Measurements from ENCODE around the gene AANAT. TPM values are rescaled to one million over a fixed set of nuclear protein-coding genes. Genes with fewer than 3 reads are reported as not detected.

AANAT gene
- total RNA-seq, 2 donors from 2014 or later = not detected

- peaks cover 11% of the 10 kb centered on the region for H3K36me3 Mint-ChIP-seq (ENCODE audit: low read depth)
- H3K27ac ChIP-seq (ENCODE audit: low read depth, low read length) = no peak overlapping the region
- no peak overlapping the region for H3K4me3 Mint-ChIP-seq
- no peaks in the 10 kb centered on the region for H3K27me3 ChIP-seq (ENCODE audit: control insufficient read depth, insufficient read depth, low read length, poor library complexity, severe bottlenecking)
- no peaks in the 10 kb centered on the region for H3K4me1 Mint-ChIP-seq
- no peak overlapping the region for H3K9ac ChIP-seq (ENCODE audit: extremely low read depth, low read length, poor library complexity, severe bottlenecking)
- H3K27ac Mint-ChIP-seq = no peak overlapping the region
- H3K9me3 ChIP-seq (ENCODE audit: control insufficient read depth, low read length) = no peaks in the 10 kb centered on the region
- DNase-seq = peak; percentile 95
- no peaks in the 10 kb centered on the region for H3K4me1 ChIP-seq (ENCODE audit: control insufficient read depth, insufficient read depth, low read length)
- H3K36me3 ChIP-seq (ENCODE audit: control insufficient read depth, insufficient read depth, low read length) = no peaks in the 10 kb centered on the region
- WGBS, 2 experiments (ENCODE audit: insufficient coverage in 1 of 2, insufficient read length in 1 of 2) = 83 to 91% methylated on average over 11 to 18 of the region's 18 CpGs
- TF ChIP-seq, protein P1, sequence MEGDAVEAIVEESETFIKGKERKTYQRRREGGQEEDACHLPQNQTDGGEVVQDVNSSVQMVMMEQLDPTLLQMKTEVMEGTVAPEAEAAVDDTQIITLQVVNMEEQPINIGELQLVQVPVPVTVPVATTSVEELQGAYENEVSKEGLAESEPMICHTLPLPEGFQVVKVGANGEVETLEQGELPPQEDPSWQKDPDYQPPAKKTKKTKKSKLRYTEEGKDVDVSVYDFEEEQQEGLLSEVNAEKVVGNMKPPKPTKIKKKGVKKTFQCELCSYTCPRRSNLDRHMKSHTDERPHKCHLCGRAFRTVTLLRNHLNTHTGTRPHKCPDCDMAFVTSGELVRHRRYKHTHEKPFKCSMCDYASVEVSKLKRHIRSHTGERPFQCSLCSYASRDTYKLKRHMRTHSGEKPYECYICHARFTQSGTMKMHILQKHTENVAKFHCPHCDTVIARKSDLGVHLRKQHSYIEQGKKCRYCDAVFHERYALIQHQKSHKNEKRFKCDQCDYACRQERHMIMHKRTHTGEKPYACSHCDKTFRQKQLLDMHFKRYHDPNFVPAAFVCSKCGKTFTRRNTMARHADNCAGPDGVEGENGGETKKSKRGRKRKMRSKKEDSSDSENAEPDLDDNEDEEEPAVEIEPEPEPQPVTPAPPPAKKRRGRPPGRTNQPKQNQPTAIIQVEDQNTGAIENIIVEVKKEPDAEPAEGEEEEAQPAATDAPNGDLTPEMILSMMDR (conservative IDR thresholded peaks at IDR 0.05) = peak; percentile 76
- no peaks in the 10 kb centered on the region for H3K9me3 Mint-ChIP-seq
- H3K4me3 ChIP-seq (ENCODE audit: low read length) = no peak overlapping the region
- no peaks in the 10 kb centered on the region for H3K27me3 Mint-ChIP-seq (ENCODE audit: insufficient read depth)
These were observed 6.2 kb downstream of the AANAT start for GRCh38 chr17:76473541-76473985.

DNA sequence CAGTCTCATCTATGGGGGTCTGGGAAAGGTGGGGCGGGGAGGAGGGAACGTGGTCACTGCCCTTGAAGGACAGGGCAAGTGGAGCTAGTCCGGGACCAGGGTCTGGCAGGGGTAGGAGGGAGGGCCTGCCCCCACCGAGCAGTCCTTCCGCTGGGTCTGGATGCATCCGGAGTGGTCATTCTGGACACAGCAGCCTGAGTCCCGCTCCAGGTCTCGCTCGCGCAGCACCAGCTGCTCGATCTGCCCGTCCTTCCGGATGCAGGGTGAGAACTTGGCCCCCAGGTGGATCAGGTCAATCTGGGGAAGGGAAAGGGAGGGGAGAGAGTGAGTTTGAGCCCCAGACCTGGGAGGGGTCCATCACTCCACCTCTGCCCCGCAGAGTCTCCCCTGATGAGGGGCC, 6.8 kb downstream of the AANAT start:
- WGBS, 2 experiments (ENCODE audit: insufficient coverage in 1 of 2, insufficient read length in 1 of 2) = 92 to 98% methylated on average over 6 to 14 of the region's 14 CpGs
- no peaks in the 10 kb centered on the region for H3K4me1 ChIP-seq (ENCODE audit: control insufficient read depth, insufficient read depth, low read length)

GRCh38 chr17:76474894-76475293, 7.5 kb downstream of the AANAT start:
- WGBS, 2 experiments (ENCODE audit: insufficient coverage in 1 of 2, insufficient read length in 1 of 2) = 94 to 97% methylated on average over 15 of the region's 15 CpGs
- Mint-ChIP-seq H3K4me1 (no peaks in the 10 kb centered on the region), H3K4me3 (no peak overlapping the region), H3K9me3 (no peaks in the 10 kb centered on the region), H3K36me3 (ENCODE audit: low read depth) (peaks cover 11% of the 10 kb centered on the region), H3K27ac (no peak overlapping the region), H3K27me3 (ENCODE audit: insufficient read depth) (no peaks in the 10 kb centered on the region)
- no peak overlapping the region for H3K9ac ChIP-seq (ENCODE audit: extremely low read depth, low read length, poor library complexity, severe bottlenecking)
- no peak overlapping the region for H3K27ac ChIP-seq (ENCODE audit: low read depth, low read length)
- H3K4me1 ChIP-seq (ENCODE audit: control insufficient read depth, insufficient read depth, low read length) = no peaks in the 10 kb centered on the region
- H3K27me3 ChIP-seq (ENCODE audit: control insufficient read depth, insufficient read depth, low read length, poor library complexity, severe bottlenecking) = no peaks in the 10 kb centered on the region
- TF ChIP-seq, protein P1 (conservative IDR thresholded peaks at IDR 0.05) = no peak
- no peak overlapping the region for H3K4me3 ChIP-seq (ENCODE audit: low read length)
- H3K36me3 ChIP-seq (ENCODE audit: control insufficient read depth, insufficient read depth, low read length) = no peaks in the 10 kb centered on the region
- no peaks in the 10 kb centered on the region for H3K9me3 ChIP-seq (ENCODE audit: control insufficient read depth, low read length)
- no peak for DNase-seq

More for the DNA sequence above, 6.8 kb downstream of the AANAT start:
- Histone ChIP-seq H3K4me3 (ENCODE audit: low read length) (no peak overlapping the region), H3K36me3 (ENCODE audit: control insufficient read depth, insufficient read depth, low read length) (no peaks in the 10 kb centered on the region), H3K9me3 (ENCODE audit: control insufficient read depth, low read length) (no peaks in the 10 kb centered on the region), H3K9ac (ENCODE audit: extremely low read depth, low read length, poor library complexity, severe bottlenecking) (no peak overlapping the region), H3K27ac (ENCODE audit: low read depth, low read length) (no peak overlapping the region), H3K27me3 (ENCODE audit: control insufficient read depth, insufficient read depth, low read length, poor library complexity, severe bottlenecking) (no peaks in the 10 kb centered on the region)
- Mint-ChIP-seq H3K36me3 (ENCODE audit: low read depth) (peaks cover 11% of the 10 kb centered on the region), H3K9me3 (no peaks in the 10 kb centered on the region), H3K4me3 (no peak overlapping the region), H3K4me1 (no peaks in the 10 kb centered on the region), H3K27ac (no peak overlapping the region), H3K27me3 (ENCODE audit: insufficient read depth) (no peaks in the 10 kb centered on the region)
- DNase-seq = no peak
- TF ChIP-seq, protein P1 (conservative IDR thresholded peaks at IDR 0.05) = no peak

All from endodermal cell (in vitro differentiated cells).